Measurements from ENCODE around the gene TFIP11. TPM values are rescaled to one million over a fixed set of nuclear protein-coding genes. Genes with fewer than 3 reads are reported as not detected.

The TFIP11 gene
- total RNA-seq, 1 experiment from 2014 or later, result 29.8 TPM

GRCh38 chr22:26481694-26482093 lies 30.6 kb downstream of the TFIP11 start:
- Histone ChIP-seq H3K4me1 (ENCODE audit: control insufficient read depth, insufficient read depth, low read length) (peaks cover 31% of the 10 kb centered on the region), H3K4me3 (ENCODE audit: low read depth in 2 of 2, low read length in 2 of 2) (no peak overlapping the region), H3K9me3 (ENCODE audit: control insufficient read depth, insufficient read depth, low read depth, low read length) (no peaks in the 10 kb centered on the region), H3K36me3 (ENCODE audit: control insufficient read depth, insufficient read depth, low read length) (no peaks in the 10 kb centered on the region; the same call in none of the 2 replicates), H3K27me3 (ENCODE audit: control insufficient read depth, insufficient read depth, low read length) (no peaks in the 10 kb centered on the region), H3K27ac (ENCODE audit: low read length) (peak overlapping the region; percentile 36; the same call in 1 of the 2 replicates)
- no peak for DNase-seq (ENCODE audit: low read depth, low spot score)
- CTCF ChIA-PET, result no interaction called here
- TF ChIP-seq SIN3A (IDR thresholded peaks at IDR 0.05; ENCODE audit: borderline replicate concordance, insufficient read depth, low read depth, low read length), result no peak
- TF ChIP-seq REST (IDR thresholded peaks at IDR 0.05; ENCODE audit: insufficient read depth in 1 of 2, low read depth in 2 of 2, low read length in 1 of 2), result no peak
- TF ChIP-seq TCF7L2 (IDR thresholded peaks at IDR 0.05; ENCODE audit: low read depth, low read length), result no peak
- no peak for TF ChIP-seq POLR2AphosphoS5 (IDR thresholded peaks at IDR 0.05; ENCODE audit: low read depth, low read length)
- no peak for TF ChIP-seq CTCF (IDR thresholded peaks at IDR 0.05)
- no TSS peak for BruUV-seq (replicated peaks)
- ATAC-seq, result no peak
- POLR2A ChIA-PET, result no interaction called here
- intact Hi-C loops (cut with micrococcal nuclease; ENCODE audit: unreplicated experiment), result no loop called here
- in situ Hi-C loops (cut with HindIII; ENCODE audit: low pct_unique_long_range_greater_than_20kb, low sequenced_read_pairs), result no loop called here

- DNase-seq (ENCODE audit: low read depth, low spot score) (no peak), ATAC-seq (no peak)
- ChIA-PET POLR2A (no interaction called here), CTCF (no interaction called here)
- TF ChIP-seq REST (IDR thresholded peaks at IDR 0.05; ENCODE audit: insufficient read depth in 1 of 2, low read depth in 2 of 2, low read length in 1 of 2) (no peak), TCF7L2 (IDR thresholded peaks at IDR 0.05; ENCODE audit: low read depth, low read length) (no peak), CTCF (IDR thresholded peaks at IDR 0.05) (no peak), SIN3A (IDR thresholded peaks at IDR 0.05; ENCODE audit: borderline replicate concordance, insufficient read depth, low read depth, low read length) (no peak), POLR2AphosphoS5 (IDR thresholded peaks at IDR 0.05; ENCODE audit: low read depth, low read length) (no peak)
- Histone ChIP-seq H3K9me3 (ENCODE audit: control insufficient read depth, insufficient read depth, low read depth, low read length) (no peaks in the 10 kb centered on the region), H3K27me3 (ENCODE audit: control insufficient read depth, insufficient read depth, low read length) (no peaks in the 10 kb centered on the region), H3K4me3 (ENCODE audit: low read depth in 2 of 2, low read length in 2 of 2) (no peak overlapping the region), H3K27ac (ENCODE audit: low read length) (no peak overlapping the region), H3K36me3 (ENCODE audit: control insufficient read depth, insufficient read depth, low read length) (peaks cover under 1% of the 10 kb centered on the region), H3K4me1 (ENCODE audit: control insufficient read depth, insufficient read depth, low read length) (peaks cover 31% of the 10 kb centered on the region)
- in situ Hi-C loops (cut with HindIII; ENCODE audit: low pct_unique_long_range_greater_than_20kb, low sequenced_read_pairs), result no loop called here
- BruUV-seq (replicated peaks), result no TSS peak
- intact Hi-C loops (cut with micrococcal nuclease; ENCODE audit: unreplicated experiment), result no loop called here
Measured at GRCh38 chr22:26481112-26481693, 31.1 kb downstream of the TFIP11 start.
